Measurements from ENCODE around the gene GPR137B.

- TF ChIP-seq CTCF (IDR thresholded peaks at IDR 0.05 in 2 of 3, conservative IDR thresholded peaks at IDR 0.05 in 1 of 3; ENCODE audit: insufficient read depth in 2 of 3, low read depth in 1 of 3, low read length in 3 of 3) = no peak
- no peak for TF ChIP-seq ZNF740 (CRISPR knock-in tag; IDR thresholded peaks at IDR 0.05)
- TF ChIP-seq ZNF740 (tag; IDR thresholded peaks at IDR 0.05) = no peak
These were observed 49.4 kb upstream of the GPR137B start for GRCh38 chr1:236092899-236093298.

Measured in K562 (cell line).